Measurements from ENCODE around the gene DPP4.

Gene DPP4

DNA sequence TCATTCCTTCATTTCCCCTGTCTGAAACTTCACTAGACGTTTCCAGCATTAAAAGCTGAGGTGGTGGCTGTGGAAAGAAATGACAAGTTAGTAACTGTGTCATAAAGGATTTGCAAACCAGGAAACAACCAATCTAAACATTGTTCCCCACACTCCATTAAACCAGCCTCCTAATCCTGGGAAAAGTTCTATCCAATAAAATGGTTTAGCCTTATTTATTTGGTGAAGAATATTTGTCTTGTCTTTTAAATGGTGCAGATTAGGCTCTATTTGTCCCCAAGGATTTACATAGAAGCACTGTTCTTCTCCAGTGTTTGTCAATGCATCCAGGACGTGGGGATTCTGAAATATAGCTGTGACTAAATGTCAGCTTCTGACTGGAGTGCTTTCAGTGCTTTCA lies 10.5 kb upstream of the DPP4 start:
- Histone ChIP-seq H3K4me3 (ENCODE audit: low read length) (no peak overlapping the region), H3K79me1 (ENCODE audit: low read length) (no peaks in the 10 kb centered on the region), H3K4me2 (ENCODE audit: low read length) (no peak overlapping the region), H3K18ac (ENCODE audit: low read length) (no peak overlapping the region), H3K36me3 (ENCODE audit: control insufficient read depth, insufficient read depth, low read length) (no peaks in the 10 kb centered on the region), H3K27ac (ENCODE audit: low read depth, low read length) (no peak overlapping the region), H3K9ac (ENCODE audit: low read length) (no peak overlapping the region), H3K56ac (ENCODE audit: low read length) (no peak overlapping the region), H3K4me1 (ENCODE audit: control insufficient read depth, low read depth, low read length) (no peaks in the 10 kb centered on the region), H4K8ac (ENCODE audit: low read depth, low read length) (no peak overlapping the region), H2BK15ac (replicated peaks; ENCODE audit: low read depth) (no peak overlapping the region), H3K23ac (ENCODE audit: low read length) (no peak overlapping the region), H3K79me2 (ENCODE audit: control insufficient read depth, insufficient read depth, low read length) (no peaks in the 10 kb centered on the region), H2BK120ac (ENCODE audit: low read depth, low read length) (no peak overlapping the region), H2AK5ac (ENCODE audit: low read length) (no peak overlapping the region), H3K4ac (ENCODE audit: low read depth, low read length) (no peak overlapping the region), H3K27me3 (ENCODE audit: insufficient read depth, low read length, poor library complexity) (peaks cover 2% of the 10 kb centered on the region), H4K5ac (ENCODE audit: low read length) (no peak overlapping the region), H2BK5ac (ENCODE audit: low read length) (no peak overlapping the region)
- no CpG with 5 or more reads among the region's 2 CpGs for WGBS (ENCODE audit: extremely low coverage, insufficient coverage, low lambda C conversion rate)
- no peak for DNase-seq

DNA sequence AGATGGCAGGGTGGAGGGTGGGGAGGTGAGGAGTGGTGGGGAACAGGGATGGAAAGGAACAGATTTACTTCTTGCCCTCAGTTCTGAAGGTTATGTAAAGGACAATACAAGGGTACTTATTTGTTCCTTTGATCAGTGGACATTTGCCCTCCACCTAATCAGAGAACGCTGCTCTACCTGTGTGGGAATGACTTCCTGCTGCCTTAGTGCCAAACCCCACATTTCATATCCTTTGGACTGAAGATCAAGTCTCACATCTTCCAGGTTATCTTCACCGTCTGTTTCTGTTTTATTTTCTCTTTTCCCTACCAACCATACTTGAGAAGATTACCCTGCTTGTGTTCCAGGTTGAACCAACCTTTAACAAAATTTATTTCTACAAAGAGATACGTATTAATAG lies 8.7 kb upstream of the DPP4 start:
- no peaks in the 10 kb centered on the region for H3K4me1 ChIP-seq (ENCODE audit: control insufficient read depth, low read depth, low read length)
- H3K27ac ChIP-seq (ENCODE audit: low read depth, low read length): no peak overlapping the region
- no peak overlapping the region for H3K4ac ChIP-seq (ENCODE audit: low read depth, low read length)
- no peak overlapping the region for H2BK120ac ChIP-seq (ENCODE audit: low read depth, low read length)
- H3K9ac ChIP-seq (ENCODE audit: low read length): no peak overlapping the region
- no peak overlapping the region for H4K8ac ChIP-seq (ENCODE audit: low read depth, low read length)
- H3K56ac ChIP-seq (ENCODE audit: low read length): no peak overlapping the region
- no peaks in the 10 kb centered on the region for H3K36me3 ChIP-seq (ENCODE audit: control insufficient read depth, insufficient read depth, low read length)
- peaks cover 2% of the 10 kb centered on the region for H3K27me3 ChIP-seq (ENCODE audit: insufficient read depth, low read length, poor library complexity)
- no peaks in the 10 kb centered on the region for H3K79me1 ChIP-seq (ENCODE audit: low read length)
- H3K4me3 ChIP-seq (ENCODE audit: low read length): no peak overlapping the region
- H3K23ac ChIP-seq (ENCODE audit: low read length): no peak overlapping the region
- H3K79me2 ChIP-seq (ENCODE audit: control insufficient read depth, insufficient read depth, low read length): no peaks in the 10 kb centered on the region
- H3K18ac ChIP-seq (ENCODE audit: low read length): no peak overlapping the region
- no CpG with 5 or more reads among the region's 3 CpGs for WGBS (ENCODE audit: extremely low coverage, insufficient coverage, low lambda C conversion rate)
- no peak overlapping the region for H3K4me2 ChIP-seq (ENCODE audit: low read length)
- DNase-seq: no peak
- H2BK5ac ChIP-seq (ENCODE audit: low read length): no peak overlapping the region
- no peak overlapping the region for H4K5ac ChIP-seq (ENCODE audit: low read length)
- H2BK15ac ChIP-seq (replicated peaks; ENCODE audit: low read depth): no peak overlapping the region
- no peak overlapping the region for H2AK5ac ChIP-seq (ENCODE audit: low read length)

DNA sequence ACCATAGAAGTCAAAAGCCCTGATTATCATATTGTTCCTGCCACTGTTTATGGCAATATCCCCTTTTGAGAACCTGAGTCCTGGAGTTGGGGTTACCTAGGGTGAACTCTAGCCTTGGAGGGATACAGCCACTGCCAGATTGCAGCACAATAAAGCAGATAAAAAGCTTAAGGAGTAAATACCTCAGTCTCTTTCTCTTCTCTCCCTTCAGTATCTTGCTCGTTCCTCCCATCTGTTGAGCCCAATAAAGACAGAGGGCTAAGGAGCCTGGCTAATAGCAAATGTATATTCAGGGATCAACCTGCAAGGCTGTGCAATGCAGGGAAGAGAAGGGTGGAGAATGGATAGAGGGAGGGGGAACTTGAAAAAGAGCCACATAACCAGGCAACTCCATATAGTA lies 8.0 kb upstream of the DPP4 start:
- no CpG with 5 or more reads among the region's 1 CpG for WGBS (ENCODE audit: extremely low coverage, insufficient coverage, low lambda C conversion rate)
- no peak overlapping the region for H3K4me3 ChIP-seq (ENCODE audit: low read length)
- no peak overlapping the region for H3K23ac ChIP-seq (ENCODE audit: low read length)
- H4K5ac ChIP-seq (ENCODE audit: low read length): no peak overlapping the region
- H3K27ac ChIP-seq (ENCODE audit: low read depth, low read length): no peak overlapping the region
- no peak overlapping the region for H3K4ac ChIP-seq (ENCODE audit: low read depth, low read length)
- H3K79me1 ChIP-seq (ENCODE audit: low read length): no peaks in the 10 kb centered on the region
- no peaks in the 10 kb centered on the region for H3K36me3 ChIP-seq (ENCODE audit: control insufficient read depth, insufficient read depth, low read length)
- H4K8ac ChIP-seq (ENCODE audit: low read depth, low read length): no peak overlapping the region
- H3K9ac ChIP-seq (ENCODE audit: low read length): no peak overlapping the region
- H3K79me2 ChIP-seq (ENCODE audit: control insufficient read depth, insufficient read depth, low read length): no peaks in the 10 kb centered on the region
- no peak overlapping the region for H3K18ac ChIP-seq (ENCODE audit: low read length)
- no peak overlapping the region for H2AK5ac ChIP-seq (ENCODE audit: low read length)
- DNase-seq: no peak
- no peak overlapping the region for H3K56ac ChIP-seq (ENCODE audit: low read length)
- H2BK15ac ChIP-seq (replicated peaks; ENCODE audit: low read depth): no peak overlapping the region
- no peak overlapping the region for H3K4me2 ChIP-seq (ENCODE audit: low read length)
- no peak overlapping the region for H2BK120ac ChIP-seq (ENCODE audit: low read depth, low read length)
- H3K27me3 ChIP-seq (ENCODE audit: insufficient read depth, low read length, poor library complexity): peaks cover 2% of the 10 kb centered on the region
- H2BK5ac ChIP-seq (ENCODE audit: low read length): no peak overlapping the region
- no peaks in the 10 kb centered on the region for H3K4me1 ChIP-seq (ENCODE audit: control insufficient read depth, low read depth, low read length)

DNA sequence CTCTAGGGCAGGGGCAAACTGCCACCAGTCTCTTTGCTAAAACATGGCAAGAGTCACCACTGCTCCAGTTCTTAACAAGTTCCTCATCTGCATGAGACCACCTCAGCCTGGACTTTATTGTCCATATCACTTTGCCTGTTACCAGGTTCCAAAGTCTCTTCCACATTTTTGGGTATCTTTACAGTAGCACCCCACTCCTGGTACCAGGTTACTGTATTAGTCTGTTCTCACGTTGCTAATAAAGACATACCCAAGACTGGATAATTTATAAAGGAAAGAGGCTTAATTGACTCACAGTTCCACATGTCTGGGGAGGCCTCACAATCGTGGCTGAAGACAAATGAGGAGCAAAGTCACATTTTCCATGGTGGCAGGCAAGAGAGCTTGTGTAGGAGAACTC lies 5.5 kb upstream of the DPP4 start:
- Histone ChIP-seq H3K18ac (ENCODE audit: low read length) (no peak overlapping the region), H2BK15ac (replicated peaks; ENCODE audit: low read depth) (no peak overlapping the region), H4K5ac (ENCODE audit: low read length) (no peak overlapping the region), H3K23ac (ENCODE audit: low read length) (no peak overlapping the region), H3K4ac (ENCODE audit: low read depth, low read length) (no peak overlapping the region), H3K27me3 (ENCODE audit: insufficient read depth, low read length, poor library complexity) (peaks cover 3% of the 10 kb centered on the region), H3K4me1 (ENCODE audit: control insufficient read depth, low read depth, low read length) (peaks cover 7% of the 10 kb centered on the region), H4K8ac (ENCODE audit: low read depth, low read length) (no peak overlapping the region), H3K9ac (ENCODE audit: low read length) (no peak overlapping the region), H3K4me2 (ENCODE audit: low read length) (no peak overlapping the region), H3K27ac (ENCODE audit: low read depth, low read length) (no peak overlapping the region), H3K36me3 (ENCODE audit: control insufficient read depth, insufficient read depth, low read length) (no peaks in the 10 kb centered on the region), H2AK5ac (ENCODE audit: low read length) (no peak overlapping the region), H3K56ac (ENCODE audit: low read length) (no peak overlapping the region), H3K79me1 (ENCODE audit: low read length) (no peaks in the 10 kb centered on the region), H2BK5ac (ENCODE audit: low read length) (no peak overlapping the region), H2BK120ac (ENCODE audit: low read depth, low read length) (no peak overlapping the region), H3K79me2 (ENCODE audit: control insufficient read depth, insufficient read depth, low read length) (no peaks in the 10 kb centered on the region), H3K4me3 (ENCODE audit: low read length) (no peak overlapping the region)
- WGBS (ENCODE audit: extremely low coverage, insufficient coverage, low lambda C conversion rate): no CpG with 5 or more reads among the region's 2 CpGs
- DNase-seq: no peak

DNA sequence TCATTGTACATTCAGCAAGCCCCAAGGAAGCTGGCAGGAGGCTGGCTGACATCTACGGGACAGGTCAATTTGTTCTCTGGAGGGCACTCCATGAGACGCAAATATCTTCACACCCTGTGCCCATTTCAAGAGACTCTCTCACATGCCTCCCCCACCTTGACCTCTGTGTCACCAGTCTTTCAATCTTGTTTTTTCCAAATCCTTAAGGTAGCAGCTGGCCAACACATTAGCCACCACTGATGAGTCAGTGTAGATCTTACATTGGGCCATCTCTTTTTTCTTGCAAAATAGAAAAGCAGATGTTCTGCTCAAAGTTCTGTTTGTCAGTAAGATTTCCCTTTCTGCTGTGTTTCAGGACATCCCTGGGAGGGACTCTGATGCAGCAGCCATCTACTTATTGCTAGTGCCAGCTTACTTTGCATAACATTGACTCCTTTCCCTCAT lies 1.7 kb upstream of the DPP4 start:
- H3K4me3 ChIP-seq (ENCODE audit: low read length): no peak overlapping the region
- no peaks in the 10 kb centered on the region for H3K36me3 ChIP-seq (ENCODE audit: control insufficient read depth, insufficient read depth, low read length)
- DNase-seq: no peak
- no peak overlapping the region for H3K4me2 ChIP-seq (ENCODE audit: low read length)
- H3K79me2 ChIP-seq (ENCODE audit: control insufficient read depth, insufficient read depth, low read length): no peaks in the 10 kb centered on the region
- peaks cover 3% of the 10 kb centered on the region for H3K27me3 ChIP-seq (ENCODE audit: insufficient read depth, low read length, poor library complexity)
- no peak overlapping the region for H3K9ac ChIP-seq (ENCODE audit: low read length)
- no peak overlapping the region for H4K8ac ChIP-seq (ENCODE audit: low read depth, low read length)
- H3K4me1 ChIP-seq (ENCODE audit: control insufficient read depth, low read depth, low read length): peaks cover 10% of the 10 kb centered on the region
- no peak overlapping the region for H2BK5ac ChIP-seq (ENCODE audit: low read length)
- H3K79me1 ChIP-seq (ENCODE audit: low read length): no peaks in the 10 kb centered on the region
- H3K27ac ChIP-seq (ENCODE audit: low read depth, low read length): no peak overlapping the region
- H2BK15ac ChIP-seq (replicated peaks; ENCODE audit: low read depth): no peak overlapping the region
- no peak overlapping the region for H3K56ac ChIP-seq (ENCODE audit: low read length)
- no peak overlapping the region for H3K23ac ChIP-seq (ENCODE audit: low read length)
- H4K5ac ChIP-seq (ENCODE audit: low read length): no peak overlapping the region
- no peak overlapping the region for H3K18ac ChIP-seq (ENCODE audit: low read length)
- WGBS (ENCODE audit: extremely low coverage, insufficient coverage, low lambda C conversion rate): no CpG with 5 or more reads among the region's 2 CpGs
- no peak overlapping the region for H2AK5ac ChIP-seq (ENCODE audit: low read length)
- no peak overlapping the region for H2BK120ac ChIP-seq (ENCODE audit: low read depth, low read length)
- H3K4ac ChIP-seq (ENCODE audit: low read depth, low read length): no peak overlapping the region

DNA sequence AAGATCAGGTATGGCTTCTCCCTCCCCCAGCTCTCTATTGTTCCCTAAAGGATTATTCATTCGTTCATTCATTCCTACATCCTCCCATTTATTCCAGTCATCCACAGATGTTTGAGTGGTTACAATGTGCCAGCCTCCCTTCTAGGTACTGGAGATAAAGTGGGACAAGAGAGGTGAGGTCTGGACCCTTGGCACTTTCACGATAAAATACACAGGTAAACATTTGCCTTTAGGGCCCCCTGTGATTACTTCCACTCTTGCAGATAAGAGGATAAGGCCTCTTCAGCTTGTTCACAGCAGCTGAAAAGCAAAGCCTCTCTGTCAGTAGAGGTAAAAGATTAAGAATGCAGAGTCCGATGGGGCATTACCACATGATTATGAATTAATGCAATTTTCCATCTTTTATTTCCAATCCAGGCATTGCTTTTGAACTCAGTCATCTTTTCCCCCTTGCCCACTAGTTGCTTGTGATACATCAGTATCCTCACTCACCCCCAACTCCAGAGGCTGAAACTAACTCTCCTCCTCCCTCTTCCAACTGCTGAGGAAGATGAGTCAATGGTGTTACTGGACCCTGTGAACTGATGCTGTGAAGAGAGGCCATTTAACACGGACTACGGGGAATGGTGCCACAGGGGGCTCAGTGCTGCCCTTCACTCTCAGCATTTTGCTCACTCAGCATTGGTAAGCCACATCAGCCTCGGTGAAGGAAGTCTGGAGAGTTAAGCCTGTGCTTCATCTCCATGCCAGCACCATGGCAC lies 1.1 kb upstream of the DPP4 start:
- H3K27ac ChIP-seq (ENCODE audit: low read depth, low read length): no peak overlapping the region
- H3K4me2 ChIP-seq (ENCODE audit: low read length): no peak overlapping the region

More for the DNA sequence above, 1.1 kb upstream of the DPP4 start:
- no peak overlapping the region for H3K56ac ChIP-seq (ENCODE audit: low read length)
- no peak overlapping the region for H3K4ac ChIP-seq (ENCODE audit: low read depth, low read length)
- no peak overlapping the region for H2BK5ac ChIP-seq (ENCODE audit: low read length)
- peaks cover 3% of the 10 kb centered on the region for H3K27me3 ChIP-seq (ENCODE audit: insufficient read depth, low read length, poor library complexity)
- no peak overlapping the region for H3K18ac ChIP-seq (ENCODE audit: low read length)
- no peak overlapping the region for H2BK120ac ChIP-seq (ENCODE audit: low read depth, low read length)
- H3K36me3 ChIP-seq (ENCODE audit: control insufficient read depth, insufficient read depth, low read length): no peaks in the 10 kb centered on the region
- H3K9ac ChIP-seq (ENCODE audit: low read length): no peak overlapping the region
- H3K4me3 ChIP-seq (ENCODE audit: low read length): no peak overlapping the region
- no peak overlapping the region for H2AK5ac ChIP-seq (ENCODE audit: low read length)
- peaks cover 10% of the 10 kb centered on the region for H3K4me1 ChIP-seq (ENCODE audit: control insufficient read depth, low read depth, low read length)
- no peaks in the 10 kb centered on the region for H3K79me2 ChIP-seq (ENCODE audit: control insufficient read depth, insufficient read depth, low read length)
- H4K8ac ChIP-seq (ENCODE audit: low read depth, low read length): no peak overlapping the region
- H3K23ac ChIP-seq (ENCODE audit: low read length): no peak overlapping the region
- H4K5ac ChIP-seq (ENCODE audit: low read length): no peak overlapping the region
- no CpG with 5 or more reads among the region's 6 CpGs for WGBS (ENCODE audit: extremely low coverage, insufficient coverage, low lambda C conversion rate)
- H2BK15ac ChIP-seq (replicated peaks; ENCODE audit: low read depth): no peak overlapping the region
- H3K79me1 ChIP-seq (ENCODE audit: low read length): no peaks in the 10 kb centered on the region
- peak; percentile 50 for DNase-seq

All from mesendoderm (in vitro differentiated cells).